Ascending aorta (tissue), 2 donors: ENCODE results near the gene QSOX2. TPM values are rescaled to one million over a fixed set of nuclear protein-coding genes. Genes with fewer than 3 reads are reported as not detected.

Experiments
- DNase-seq, 2 donors: peaks; one replicate each; pipeline ENCODE4 v3.0.0-alpha.2; 2019; ENCODE audit warnings: low spot score in 2 of 2
- H3K27ac ChIP-seq, 2 donors: fragments of 200-600 bp; sonication (generic); one replicate each; pipeline ENCODE4 v1.5.1; 2016 to 2017; ENCODE audit warnings: mild to moderate bottlenecking in 1 of 2
- H3K27me3 ChIP-seq: fragments of 200-600 bp; sonication (generic); one replicate; pipeline ENCODE4 v1.5.1; 2017
- H3K36me3 ChIP-seq, 2 donors: fragments of 200-600 bp; sonication (generic); one replicate each; pipeline ENCODE4 v1.5.1; 2016
- H3K4me1 ChIP-seq, 2 donors: fragments of 200-600 bp; sonication (generic); one replicate each; pipeline ENCODE4 v1.5.1; 2016 to 2017; ENCODE audit warnings: mild to moderate bottlenecking in 1 of 2
- H3K4me3 ChIP-seq, 2 donors: fragments of 200-600 bp; sonication (generic); one replicate each; pipeline ENCODE4 v1.5.1; 2016 to 2017; ENCODE audit warnings: mild to moderate bottlenecking in 1 of 2
- H3K9me3 ChIP-seq, 2 donors: fragments of 200-600 bp; sonication (generic); one replicate each; pipeline ENCODE4 v1.5.1; 2016
- intact Hi-C: fragments of 100-400 bp; cut with DNase I; formaldehyde crosslinking; loops from one replicate; pipeline ENCODE4 v1.15.1; 2023
- total RNA-seq: library from RNA; depleted of rRNA; stranded (reverse); fragments of >200 nt; gene quantifications from one replicate; pipeline ENCODE4 v1.1.0, GENCODE V29; 2016
- TF ChIP-seq, protein P1 (sequence below), 3 experiments: fragments of 200-600 bp in 2 of 3; fragments of 450-650 bp in 1 of 3; sonication (generic) in 2 of 3; IDR thresholded peaks; one replicate each; pipeline ENCODE4 v1.5.1; 2016 to 2019; ENCODE audit warnings: antibody characterized with exemption in 3 of 3, mild to moderate bottlenecking in 1 of 3, moderate library complexity in 1 of 3

The QSOX2 gene
- total RNA-seq, 1 donor from 2014 or later, result 3.7 TPM

DNA sequence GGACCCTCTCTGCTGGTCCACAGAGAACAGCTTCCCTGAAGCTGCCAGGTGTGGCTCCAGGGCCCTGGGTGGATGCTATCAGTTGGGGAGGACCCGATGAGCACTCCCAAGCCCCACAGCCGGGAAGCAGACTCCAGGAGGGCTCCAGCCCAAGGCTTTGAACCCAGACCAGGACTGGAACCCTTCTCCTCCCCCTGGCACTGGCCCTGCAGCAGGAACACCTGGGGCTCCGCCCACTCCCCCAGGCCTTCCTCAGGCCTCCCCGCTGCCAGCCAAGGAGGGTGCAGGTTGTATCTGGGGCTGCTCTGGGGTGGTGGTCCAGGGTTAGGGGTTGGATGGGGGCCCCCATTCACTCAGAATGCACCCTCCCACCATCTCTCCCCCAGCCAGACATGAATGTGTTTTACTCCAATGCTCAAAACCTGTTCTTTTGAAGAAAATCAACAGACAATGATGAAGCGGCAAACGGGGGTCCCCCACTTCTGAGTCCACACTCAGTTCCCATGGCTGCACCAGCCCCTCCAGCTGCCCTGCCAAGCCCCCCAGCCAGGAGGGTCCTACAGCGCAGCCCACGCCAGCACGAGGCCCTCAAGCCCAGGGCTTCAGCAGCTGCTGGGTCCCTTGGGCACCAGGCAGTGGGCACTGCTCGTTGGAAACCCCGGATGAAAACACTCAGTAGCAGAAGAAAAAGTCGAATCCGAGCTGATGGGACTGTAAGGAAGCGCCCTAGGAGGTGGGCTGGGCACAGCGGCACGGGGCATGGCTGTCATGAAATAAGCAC lies 35.1 kb upstream of the QSOX2 start:
- Histone ChIP-seq H3K4me3 (no peak overlapping the region), H3K9me3 (no peaks in the 10 kb centered on the region), H3K27me3 (no peaks in the 10 kb centered on the region), H3K36me3 (no peaks in the 10 kb centered on the region), H3K4me1 (peaks cover 0 to 3% of the 10 kb centered on the region in 2 donors), H3K27ac (no peak overlapping the region)
- no peak for DNase-seq
- TF ChIP-seq, protein P1, sequence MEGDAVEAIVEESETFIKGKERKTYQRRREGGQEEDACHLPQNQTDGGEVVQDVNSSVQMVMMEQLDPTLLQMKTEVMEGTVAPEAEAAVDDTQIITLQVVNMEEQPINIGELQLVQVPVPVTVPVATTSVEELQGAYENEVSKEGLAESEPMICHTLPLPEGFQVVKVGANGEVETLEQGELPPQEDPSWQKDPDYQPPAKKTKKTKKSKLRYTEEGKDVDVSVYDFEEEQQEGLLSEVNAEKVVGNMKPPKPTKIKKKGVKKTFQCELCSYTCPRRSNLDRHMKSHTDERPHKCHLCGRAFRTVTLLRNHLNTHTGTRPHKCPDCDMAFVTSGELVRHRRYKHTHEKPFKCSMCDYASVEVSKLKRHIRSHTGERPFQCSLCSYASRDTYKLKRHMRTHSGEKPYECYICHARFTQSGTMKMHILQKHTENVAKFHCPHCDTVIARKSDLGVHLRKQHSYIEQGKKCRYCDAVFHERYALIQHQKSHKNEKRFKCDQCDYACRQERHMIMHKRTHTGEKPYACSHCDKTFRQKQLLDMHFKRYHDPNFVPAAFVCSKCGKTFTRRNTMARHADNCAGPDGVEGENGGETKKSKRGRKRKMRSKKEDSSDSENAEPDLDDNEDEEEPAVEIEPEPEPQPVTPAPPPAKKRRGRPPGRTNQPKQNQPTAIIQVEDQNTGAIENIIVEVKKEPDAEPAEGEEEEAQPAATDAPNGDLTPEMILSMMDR (IDR thresholded peaks at IDR 0.05), result no peak
- intact Hi-C loops, result loop anchor here (10.0 kb wide), 1 partner anchor 676 kb away; no protein-coding TSS in a partner anchor

DNA sequence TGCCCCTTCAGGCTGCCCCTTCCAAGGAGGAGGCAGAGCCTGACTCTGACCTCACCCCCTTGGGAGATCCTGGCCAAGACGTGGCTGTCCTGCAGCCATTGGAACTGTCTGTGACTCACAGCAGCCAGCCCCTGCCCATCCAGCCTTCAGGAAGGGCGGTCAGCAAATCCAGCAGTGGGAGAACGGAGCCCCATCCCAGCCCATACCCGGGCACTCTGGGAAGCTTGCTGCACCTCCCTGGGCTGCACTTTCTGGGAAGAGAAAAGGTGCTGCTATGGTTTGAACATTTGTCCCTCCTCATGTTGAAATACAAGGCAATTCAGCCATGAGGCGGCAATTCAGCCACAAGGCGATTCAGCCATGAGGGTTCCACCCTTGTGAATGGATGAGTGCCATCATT lies 33.9 kb upstream of the QSOX2 start:
- DNase-seq, result no peak
- Histone ChIP-seq H3K4me1 (peaks cover 0 to 3% of the 10 kb centered on the region in 2 donors), H3K9me3 (no peaks in the 10 kb centered on the region), H3K4me3 (no peak overlapping the region), H3K27ac (no peak overlapping the region), H3K27me3 (no peaks in the 10 kb centered on the region), H3K36me3 (no peaks in the 10 kb centered on the region)
- TF ChIP-seq, protein P1 (IDR thresholded peaks at IDR 0.05), result no peak
- intact Hi-C loops, result no loop called here

DNA sequence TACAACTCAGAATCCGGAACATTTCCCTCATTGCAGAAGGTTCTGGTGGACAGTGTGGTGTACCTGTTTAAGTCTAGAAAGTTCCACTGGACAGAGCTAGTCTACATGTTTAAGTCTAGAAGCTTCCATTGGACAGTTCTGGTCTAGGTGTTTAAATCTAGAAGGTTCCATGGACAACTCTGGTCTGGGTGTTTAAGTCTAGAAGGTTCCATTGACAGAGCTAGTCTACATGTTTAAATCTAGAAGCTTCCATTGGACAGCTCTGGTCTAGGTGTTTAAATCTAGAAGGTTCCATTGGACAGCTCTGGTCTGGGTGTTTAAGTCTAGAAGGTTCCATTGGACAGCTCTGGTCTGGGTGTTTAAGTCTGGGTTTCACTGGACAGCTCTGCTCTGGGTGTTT lies 33.3 kb upstream of the QSOX2 start:
- Histone ChIP-seq H3K4me3 (no peak overlapping the region), H3K27ac (no peak overlapping the region), H3K9me3 (no peaks in the 10 kb centered on the region), H3K4me1 (peaks cover 0 to 3% of the 10 kb centered on the region in 2 donors), H3K27me3 (no peaks in the 10 kb centered on the region), H3K36me3 (no peaks in the 10 kb centered on the region)
- intact Hi-C loops, result no loop called here
- TF ChIP-seq, protein P1 (IDR thresholded peaks at IDR 0.05), result no peak
- no peak for DNase-seq

DNA sequence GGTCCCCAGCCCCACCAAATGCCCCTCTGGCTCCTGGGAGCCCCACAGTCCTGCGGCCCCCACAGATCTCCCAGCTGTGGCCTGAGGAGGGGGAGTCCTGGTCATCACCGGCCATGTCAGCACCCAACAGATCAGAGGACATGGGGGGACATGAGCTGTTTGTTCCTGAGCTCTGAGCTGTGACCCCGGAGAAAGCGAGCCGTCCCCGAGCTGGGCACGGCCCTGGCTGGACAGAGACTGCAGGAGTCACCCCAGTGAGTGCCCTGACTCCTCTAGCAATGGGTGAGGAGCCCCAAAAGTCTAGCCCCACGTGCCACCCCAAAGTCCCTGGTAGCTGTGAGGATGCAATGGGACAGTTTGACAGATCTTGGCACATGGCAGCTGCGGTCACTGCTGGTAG lies 32.6 kb upstream of the QSOX2 start:
- peaks cover 0 to 3% of the 10 kb centered on the region in 2 donors for H3K4me1 ChIP-seq
- intact Hi-C loops, result no loop called here
- DNase-seq, result no peak
- no peak overlapping the region for H3K27ac ChIP-seq
- TF ChIP-seq, protein P1 (IDR thresholded peaks at IDR 0.05), result no peak
- H3K4me3 ChIP-seq, result no peak overlapping the region
- no peaks in the 10 kb centered on the region for H3K36me3 ChIP-seq
- no peaks in the 10 kb centered on the region for H3K27me3 ChIP-seq
- no peaks in the 10 kb centered on the region for H3K9me3 ChIP-seq

DNA sequence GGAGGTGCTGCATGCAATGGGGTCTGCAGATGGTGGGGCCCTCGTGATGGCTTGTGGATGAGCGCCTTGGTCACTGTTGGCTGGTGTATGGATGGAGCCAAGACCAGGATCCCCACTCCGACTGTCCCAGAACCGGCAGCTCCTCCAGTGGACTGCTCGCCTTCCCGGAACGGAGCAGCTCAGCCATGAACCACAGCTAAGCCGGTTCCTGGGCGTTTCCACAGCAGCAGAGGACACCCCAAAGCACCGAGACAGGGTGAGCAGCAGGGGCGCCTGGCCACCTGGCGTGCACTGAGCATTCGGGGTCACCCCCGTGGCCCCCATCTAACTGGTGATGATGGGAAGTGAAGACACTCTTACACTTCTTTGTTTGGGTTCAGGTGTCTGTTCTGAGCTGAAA lies 32.1 kb upstream of the QSOX2 start:
- H3K9me3 ChIP-seq, result no peaks in the 10 kb centered on the region
- H3K4me1 ChIP-seq, result no peaks in the 10 kb centered on the region
- no peak overlapping the region for H3K4me3 ChIP-seq
- TF ChIP-seq, protein P1 (IDR thresholded peaks at IDR 0.05), result no peak
- no peak overlapping the region for H3K27ac ChIP-seq
- no peaks in the 10 kb centered on the region for H3K27me3 ChIP-seq
- no peak for DNase-seq
- no peaks in the 10 kb centered on the region for H3K36me3 ChIP-seq
- intact Hi-C loops, result no loop called here
